GM12801 (cell line): ENCODE results near the gene SYMPK.

Experiments used
- TF ChIP-seq, protein P1 (sequence below): IDR thresholded peaks from one replicate; pipeline ENCODE4 v1.5.1; 2011; ENCODE audit warnings: control low read depth; ENCODE audit not compliant: insufficient read length; ENCODE audit errors: extremely low read depth

SYMPK gene

DNA sequence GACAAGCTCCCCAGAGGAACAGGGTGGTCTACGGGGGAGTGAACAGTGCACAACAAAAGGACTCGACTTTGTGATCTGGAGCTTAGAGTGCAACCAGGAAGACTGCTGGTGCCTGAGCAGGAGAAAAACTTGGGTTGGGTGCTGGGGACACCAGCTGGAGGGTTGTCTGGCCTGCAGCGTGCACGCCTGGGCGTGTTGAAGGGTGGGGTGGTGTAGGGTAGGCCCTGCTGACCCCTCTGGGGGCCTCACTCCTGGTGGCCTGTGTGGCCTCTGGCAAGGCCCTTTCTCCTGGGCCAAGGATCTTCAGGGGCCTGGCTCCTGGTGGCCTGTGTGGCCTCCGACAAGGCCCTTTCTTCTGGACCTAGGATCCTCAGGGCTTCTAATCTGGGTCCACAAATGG, 43.2 kb downstream of the SYMPK start:
- TF ChIP-seq, protein P1, sequence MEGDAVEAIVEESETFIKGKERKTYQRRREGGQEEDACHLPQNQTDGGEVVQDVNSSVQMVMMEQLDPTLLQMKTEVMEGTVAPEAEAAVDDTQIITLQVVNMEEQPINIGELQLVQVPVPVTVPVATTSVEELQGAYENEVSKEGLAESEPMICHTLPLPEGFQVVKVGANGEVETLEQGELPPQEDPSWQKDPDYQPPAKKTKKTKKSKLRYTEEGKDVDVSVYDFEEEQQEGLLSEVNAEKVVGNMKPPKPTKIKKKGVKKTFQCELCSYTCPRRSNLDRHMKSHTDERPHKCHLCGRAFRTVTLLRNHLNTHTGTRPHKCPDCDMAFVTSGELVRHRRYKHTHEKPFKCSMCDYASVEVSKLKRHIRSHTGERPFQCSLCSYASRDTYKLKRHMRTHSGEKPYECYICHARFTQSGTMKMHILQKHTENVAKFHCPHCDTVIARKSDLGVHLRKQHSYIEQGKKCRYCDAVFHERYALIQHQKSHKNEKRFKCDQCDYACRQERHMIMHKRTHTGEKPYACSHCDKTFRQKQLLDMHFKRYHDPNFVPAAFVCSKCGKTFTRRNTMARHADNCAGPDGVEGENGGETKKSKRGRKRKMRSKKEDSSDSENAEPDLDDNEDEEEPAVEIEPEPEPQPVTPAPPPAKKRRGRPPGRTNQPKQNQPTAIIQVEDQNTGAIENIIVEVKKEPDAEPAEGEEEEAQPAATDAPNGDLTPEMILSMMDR, result no peak

DNA sequence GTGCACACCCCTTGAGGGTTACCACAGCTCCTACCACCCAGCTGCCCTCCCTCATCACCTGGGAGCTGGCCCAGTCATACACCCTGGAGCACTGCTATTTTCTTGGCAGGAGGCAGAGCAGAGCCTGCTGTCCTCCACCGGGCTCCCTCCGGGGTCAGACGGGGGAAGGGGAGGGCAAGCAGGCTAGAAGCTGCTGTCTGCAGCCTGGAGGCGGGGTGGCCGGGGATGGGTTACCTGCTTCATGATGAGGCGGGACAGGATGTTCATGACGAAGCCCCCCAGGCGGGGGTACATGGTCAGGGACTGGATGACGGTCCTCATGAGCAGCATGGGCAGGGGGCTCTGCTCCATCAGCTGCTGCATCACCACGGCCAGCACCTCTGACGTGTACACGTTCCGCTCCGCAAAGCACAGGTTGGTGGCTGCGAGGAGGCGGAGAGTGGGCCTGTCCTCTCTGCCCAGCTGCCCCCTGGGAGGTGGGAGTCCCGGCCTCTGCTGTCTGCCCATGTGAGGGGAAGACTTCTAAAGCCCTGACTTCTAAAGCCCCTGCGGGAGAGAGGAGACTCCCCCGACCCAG, 45.1 kb downstream of the SYMPK start:
- TF ChIP-seq, protein P1, result no peak

DNA sequence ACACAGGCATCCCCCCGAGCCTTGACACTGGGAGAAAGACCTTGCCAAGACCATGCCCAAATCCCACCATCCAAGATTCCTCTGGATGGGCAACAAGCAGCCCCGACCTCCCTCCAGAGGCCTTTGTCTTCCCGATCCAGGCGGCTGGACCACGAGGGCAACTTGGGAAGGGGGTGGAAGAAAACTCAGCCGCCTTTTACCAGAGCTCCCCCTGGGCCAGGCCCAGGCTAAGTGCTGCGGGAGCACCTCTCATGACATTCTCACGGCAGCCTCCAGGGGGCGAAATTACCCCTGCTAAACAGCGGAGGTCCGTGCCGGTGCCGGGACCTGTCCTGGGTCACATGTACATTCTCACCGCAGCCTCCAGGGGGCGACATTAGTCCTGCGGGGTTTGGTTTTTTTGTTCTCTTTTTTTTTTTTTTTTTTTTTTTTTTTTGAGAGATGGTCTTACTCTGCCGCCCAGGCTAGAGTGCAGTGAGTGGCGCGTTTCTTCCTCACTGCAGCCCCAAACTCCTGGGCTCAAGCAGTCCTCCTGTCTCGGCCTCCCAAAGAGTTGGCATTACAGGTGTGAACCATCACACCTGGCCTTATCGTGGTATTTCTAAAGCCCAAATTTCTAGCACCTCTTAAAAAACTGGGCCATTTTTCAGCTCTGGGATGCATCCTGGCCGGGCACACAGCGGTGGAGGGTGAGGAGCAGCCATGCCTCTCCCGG, 45.8 kb downstream of the SYMPK start:
- TF ChIP-seq, protein P1, result peak; percentile 66

DNA sequence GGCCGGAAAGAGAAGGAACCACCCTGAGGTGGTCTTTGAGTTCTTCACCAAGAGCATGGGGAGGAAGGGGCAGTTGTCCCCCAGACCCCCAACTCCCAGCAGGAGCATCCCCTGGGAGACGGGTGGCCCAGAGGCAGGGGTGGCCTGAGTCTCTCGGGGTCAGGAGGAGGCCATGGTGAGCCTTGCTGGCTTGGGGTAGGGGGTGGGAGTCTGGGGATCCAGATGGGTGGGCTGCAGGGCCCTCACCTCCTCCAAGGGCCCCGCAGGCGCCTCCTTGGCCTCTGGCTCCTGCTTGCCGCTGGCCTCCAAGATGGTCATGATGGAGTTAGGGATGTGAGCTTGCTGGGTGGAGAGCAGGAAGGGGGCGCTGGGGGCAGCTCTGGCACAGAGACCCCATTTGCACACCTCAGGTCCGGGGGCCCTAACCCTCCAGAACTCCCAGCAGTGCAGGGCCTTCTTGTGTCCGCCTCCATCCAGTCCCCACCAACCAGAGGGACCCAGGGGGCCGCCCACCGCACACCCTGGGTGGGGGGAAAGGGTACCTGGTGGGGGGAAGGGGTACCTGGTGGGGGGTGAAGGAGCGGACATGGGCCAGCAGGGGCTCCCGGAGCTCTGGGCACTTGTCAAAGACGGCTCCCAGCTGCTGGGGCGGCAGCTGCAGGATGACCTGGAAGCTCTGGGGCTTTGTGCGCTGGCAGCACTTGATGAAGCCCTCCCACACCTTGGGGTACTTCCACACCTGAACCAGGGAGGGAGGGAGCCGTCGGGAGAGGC, 46.5 kb downstream of the SYMPK start:
- TF ChIP-seq, protein P1, result no peak

DNA sequence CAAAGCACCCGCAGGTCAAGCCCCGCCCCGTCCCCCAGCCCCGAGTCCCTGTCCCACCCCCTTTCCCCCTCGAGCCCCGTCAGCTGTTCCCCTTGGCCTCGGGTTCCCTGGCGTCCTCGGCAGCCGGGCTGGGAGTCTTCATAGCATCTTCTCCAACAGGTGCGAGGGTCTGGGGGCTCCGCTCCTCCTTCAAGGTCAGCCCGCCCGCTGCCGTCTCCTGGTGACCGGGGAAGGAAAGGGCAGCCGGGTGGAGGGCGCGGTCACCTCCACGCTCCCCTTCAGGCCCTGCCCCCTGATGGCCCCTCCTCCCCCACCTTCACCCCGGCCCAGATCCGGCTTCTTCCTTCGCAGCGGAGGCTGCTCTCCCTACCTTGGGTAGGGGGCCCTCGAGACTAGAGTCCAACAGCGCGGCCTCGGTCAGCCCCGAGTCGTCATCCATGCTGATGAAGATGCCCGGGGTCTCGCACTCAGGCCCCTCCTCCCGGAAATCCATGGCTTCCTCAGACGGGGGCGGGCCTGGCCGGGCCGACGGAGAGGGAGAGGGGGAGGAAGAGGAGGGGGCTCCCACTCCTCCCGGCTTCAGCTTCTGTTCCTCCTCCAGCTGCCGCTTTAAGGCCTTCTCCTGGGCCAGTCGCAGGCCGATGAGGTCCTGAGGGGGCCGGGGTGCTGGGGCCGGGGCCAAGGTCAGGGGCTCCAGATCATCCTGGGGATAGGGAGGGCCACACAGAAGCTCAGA, 47.3 kb downstream of the SYMPK start:
- TF ChIP-seq, protein P1, result no peak

DNA sequence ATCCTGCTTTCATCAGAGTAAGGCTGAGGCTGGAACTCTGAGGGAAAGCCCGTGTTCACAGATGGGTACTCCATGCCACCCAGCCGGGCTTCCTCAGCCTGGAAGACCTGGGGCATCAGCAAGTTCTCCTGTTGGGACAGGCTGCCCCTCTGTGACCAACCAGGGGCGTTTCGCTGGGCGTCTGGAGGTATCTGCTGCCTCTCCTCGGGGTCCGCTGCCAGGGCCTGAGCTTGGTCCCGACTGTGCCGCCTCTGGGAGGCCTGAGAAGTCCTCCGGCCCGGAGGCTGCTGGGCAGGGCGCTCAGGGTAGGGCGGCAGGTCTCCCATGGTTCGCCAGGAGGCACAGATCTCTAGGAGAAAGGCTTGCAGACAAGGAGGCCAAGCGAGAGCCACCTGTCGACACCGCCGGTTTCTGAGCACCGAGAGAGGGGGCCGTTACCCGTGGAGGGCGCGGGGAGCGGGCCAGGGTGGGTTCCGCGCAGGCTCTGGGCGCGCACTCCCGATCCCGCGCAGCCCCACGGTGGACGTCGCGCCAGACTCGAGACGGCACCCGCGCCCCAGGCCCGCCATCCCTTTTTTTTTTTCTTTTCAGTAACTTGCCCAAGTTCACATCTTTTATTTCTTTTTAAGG, 48.0 kb downstream of the SYMPK start, which contains the start of gene RSPH6A:
TSS of gene RSPH6A (minus strand) at position 458 of the 630 bp plus-strand sequence. CDS start at position 326, 132 bp downstream.
- TF ChIP-seq, protein P1, result no peak
